AG08395 (cell line): Measurements from ENCODE around the gene PLK3.
"Not testable (repeated sequence)": the region's sequence is repeated elsewhere in the genome, so short reads cannot be mapped to it uniquely, and the experiment has no call there.

Source experiments
- DNase-seq: peaks from one replicate; pipeline ENCODE4 v3.0.0; 2012; ENCODE audit warnings: mixed read lengths, low spot score

Gene PLK3

DNA sequence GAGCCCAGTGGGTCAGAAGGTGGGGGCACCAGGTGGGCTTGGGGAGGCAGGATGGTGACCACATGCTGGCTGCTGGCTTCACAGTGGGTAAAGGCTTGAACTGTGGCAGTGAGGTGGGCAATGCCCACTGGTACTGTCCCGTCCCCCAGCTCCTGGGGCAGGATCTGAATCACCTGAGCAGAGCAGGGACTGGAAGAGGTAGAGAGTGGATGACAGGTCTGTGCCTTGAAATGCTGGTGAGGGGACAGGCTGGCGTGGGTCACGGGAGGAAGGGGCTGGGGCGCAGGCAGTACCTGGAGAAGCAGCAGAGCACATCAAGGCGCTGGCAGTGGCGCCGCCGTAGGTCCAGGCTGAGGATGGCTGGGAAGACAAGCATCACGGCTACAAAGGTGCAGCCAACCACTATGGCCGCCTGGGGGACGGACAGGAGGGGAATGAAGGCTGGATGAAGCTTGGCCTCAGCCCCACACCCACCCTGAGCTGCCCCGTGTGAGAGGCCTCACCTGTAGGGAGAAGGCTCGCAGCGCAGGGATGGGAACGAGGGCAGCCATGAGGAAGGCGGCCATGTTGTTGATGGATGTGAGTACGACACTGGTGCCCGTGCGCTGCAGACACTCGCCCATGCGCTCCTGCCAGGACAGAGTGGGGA is 27.9 kb downstream of the PLK3 start:
- no peak for DNase-seq

- DNase-seq: no peak
Measured at GRCh38 chr1:44828841-44829440, 28.8 kb downstream of the PLK3 start.

DNA sequence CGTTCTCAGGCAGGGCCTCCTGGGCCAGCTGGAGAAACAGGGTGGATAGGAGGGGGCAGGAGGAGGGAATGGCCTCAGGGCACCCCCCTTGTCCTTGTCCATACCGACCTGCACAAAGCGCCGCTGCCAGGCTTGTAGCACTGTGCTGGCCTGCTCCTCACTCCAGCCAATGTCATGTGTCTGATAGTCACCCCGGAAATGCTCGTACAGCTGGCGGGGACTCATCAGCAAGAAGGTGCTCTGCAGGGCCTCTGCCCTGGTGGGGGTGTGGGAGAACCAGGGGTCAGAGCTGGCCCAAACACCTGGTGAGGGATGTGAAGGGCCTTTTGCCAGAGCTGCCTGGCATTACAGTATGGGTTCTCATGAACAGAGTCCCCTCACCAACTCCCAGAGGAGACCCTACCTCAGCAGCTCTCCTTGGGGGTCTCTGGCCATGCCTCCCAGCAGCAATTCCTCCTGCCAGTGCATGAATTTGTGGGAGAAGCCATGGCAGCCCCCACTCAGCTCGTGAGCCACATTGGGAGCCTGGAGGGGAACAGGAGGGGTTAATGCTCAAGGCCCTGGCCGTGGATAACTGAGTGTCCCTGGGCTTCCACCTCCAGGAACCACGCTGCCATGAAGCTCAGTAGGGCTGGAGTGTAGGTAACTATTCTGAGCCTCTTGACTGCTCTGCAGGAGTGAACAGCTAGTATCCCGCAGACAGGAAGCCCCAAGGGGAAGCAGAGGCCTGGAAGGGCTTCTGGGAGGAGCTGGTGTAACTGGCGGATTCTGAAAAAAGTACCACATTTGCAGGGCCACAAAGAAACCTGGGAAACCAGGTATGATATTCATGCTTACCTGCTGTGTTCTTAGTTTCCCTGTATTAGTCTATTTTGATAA is 29.6 kb downstream of the PLK3 start:
- DNase-seq: no peak

DNA sequence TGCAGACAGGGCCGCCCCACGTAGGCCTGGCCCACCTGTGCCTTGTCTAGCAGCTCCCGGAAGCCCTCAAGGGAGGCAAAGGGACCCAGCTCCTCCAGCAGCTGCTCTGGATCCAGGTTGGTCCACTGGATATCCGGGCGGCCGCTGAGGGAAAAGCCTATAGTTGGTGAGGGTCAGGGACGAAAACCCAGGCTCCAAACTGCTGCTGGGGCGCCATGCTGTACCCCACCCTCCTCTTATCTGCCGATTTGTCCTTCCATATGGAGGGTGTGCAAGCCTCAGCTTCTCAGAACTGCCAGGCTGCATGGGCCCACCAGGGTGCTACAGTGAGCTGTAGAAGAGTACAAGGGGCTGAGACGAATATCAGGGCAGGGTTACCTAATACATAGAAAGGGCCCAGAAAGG is 30.7 kb downstream of the PLK3 start:
- DNase-seq: no peak

- DNase-seq: no peak
Measured at GRCh38 chr1:44831516-44831915, 31.3 kb downstream of the PLK3 start.

DNA sequence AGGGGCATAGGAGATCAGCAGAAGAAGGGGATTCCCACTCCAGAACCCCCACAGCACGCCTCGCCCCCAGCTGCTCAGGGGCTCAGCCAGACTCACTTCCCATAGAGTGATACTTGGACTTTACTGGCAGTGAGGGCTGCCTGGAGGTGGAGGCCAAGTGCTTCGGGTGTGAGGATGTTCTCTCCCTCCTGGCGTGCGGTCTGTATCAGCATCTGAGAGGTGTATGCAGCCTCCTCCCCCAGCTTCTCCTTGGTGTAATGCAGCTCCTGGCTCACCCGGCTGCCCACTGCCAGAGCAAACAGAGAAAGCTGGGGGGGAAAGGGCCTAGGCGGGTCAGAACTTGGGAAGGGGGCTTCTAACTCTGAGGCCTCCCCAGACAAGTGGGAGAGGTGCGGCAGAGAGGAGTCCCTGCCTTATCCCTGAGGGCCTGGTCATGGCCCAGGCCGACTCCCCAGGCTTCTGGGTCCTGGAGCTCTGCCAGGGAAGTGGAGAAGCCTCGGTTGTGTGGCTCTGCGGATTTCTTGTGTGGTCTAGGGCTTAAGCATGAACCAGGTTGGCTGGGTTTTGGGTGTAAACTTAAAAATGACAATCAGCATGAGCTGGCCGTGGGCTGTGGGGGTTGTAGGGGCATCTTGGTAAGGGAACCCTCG is 32.0 kb downstream of the PLK3 start:
- no peak for DNase-seq

- DNase-seq: no peak
Measured at GRCh38 chr1:44834328-44834727, 34.2 kb downstream of the PLK3 start.

DNA sequence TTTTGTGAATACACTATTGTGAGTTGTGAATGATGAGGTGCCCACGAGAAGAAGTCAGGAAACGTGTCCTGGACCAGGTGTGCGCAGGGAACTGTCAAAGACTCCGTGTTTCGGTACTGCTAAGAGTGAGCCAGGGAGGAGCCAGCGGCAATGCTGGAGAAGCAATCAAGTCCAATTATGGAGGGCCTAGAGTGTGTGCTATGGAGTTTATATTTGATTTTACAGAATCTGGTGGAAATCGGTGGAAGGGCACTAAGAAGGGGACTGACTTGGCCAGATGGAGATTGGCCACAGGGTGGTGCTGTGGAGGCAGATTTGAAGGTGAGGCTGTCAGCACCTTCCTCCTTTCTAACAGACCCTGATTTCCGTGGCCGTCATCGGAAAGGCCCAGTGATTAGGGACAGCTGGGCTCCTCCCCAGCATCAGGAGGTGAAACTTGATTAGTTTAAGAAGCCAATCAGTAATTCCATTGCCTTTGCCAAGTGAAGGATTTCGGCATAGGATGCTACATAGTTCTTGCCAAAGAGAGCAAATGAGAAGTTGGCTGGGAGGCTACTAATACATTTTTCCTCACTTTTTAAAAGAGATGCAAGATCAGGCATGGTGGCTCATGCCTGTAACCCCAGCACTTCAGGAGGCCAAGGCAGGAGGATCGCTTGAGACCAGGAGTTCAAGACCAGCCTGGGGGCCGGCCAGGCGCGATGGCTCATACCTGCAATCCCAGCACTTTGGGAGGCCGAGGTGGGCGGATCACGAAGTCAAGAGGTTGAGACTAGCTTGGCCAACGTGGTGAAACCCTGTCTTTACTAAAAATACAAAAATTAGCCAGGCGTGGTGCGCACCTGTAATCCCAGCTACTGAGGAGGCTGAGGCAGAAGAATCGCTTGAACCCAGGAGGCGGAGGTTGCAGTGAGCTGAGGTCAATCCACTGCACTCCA is 35.8 kb downstream of the PLK3 start:
- DNase-seq: peak; percentile 85

- not testable (repeated sequence) for DNase-seq
Measured at GRCh38 chr1:44838294-44838693, 38.1 kb downstream of the PLK3 start.

GRCh38 chr1:44839576-44839975 is 39.4 kb downstream of the PLK3 start:
- DNase-seq: no peak

DNA sequence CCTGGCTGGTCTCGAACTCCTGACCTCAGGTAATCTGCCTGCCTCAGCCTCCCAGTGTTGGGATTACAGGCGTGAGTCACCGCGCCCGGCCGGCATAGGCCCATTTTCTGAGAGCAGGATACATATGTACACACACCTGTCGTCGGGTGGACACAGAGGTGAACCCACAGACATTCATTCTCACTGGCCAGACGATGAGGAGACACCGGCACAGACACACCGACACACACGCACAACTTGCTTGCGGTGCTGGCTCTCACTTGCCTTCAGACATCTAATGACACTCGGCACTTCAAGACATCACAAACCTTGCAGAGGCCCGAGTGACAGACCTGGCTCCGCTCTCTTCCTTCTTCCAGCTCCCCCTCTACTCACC is 42.3 kb downstream of the PLK3 start:
- DNase-seq: no peak

GRCh38 chr1:44842862-44843655 is 42.9 kb downstream of the PLK3 start, which contains the start of gene PTCH2:
PTCH2 (minus strand) TSS chr1:44843253; CDS start chr1:44842932, 321 bp downstream.
- DNase-seq: peak; percentile 86

DNA sequence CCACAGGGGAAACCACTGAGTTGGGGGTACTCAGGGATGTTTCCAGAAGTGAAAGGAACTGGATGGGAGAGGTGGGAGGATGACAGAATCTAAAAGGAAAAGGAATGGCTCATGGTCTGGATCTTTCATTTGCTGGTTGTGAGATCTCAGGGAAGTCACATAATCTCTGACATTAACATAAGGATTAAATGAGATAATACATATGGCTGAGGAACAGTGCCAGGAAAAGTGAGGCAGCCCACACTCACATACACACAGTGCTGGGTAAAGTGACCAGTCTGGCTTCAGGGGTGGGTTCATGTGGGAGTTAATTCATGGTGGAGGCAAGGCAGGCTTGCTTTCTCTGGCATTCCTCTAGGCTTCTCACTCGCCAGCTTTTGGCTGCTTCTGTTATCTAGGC is 46.8 kb downstream of the PLK3 start:
- DNase-seq: no peak

- no peak for DNase-seq
Measured at GRCh38 chr1:44847845-44848244, 47.7 kb downstream of the PLK3 start.

DNA sequence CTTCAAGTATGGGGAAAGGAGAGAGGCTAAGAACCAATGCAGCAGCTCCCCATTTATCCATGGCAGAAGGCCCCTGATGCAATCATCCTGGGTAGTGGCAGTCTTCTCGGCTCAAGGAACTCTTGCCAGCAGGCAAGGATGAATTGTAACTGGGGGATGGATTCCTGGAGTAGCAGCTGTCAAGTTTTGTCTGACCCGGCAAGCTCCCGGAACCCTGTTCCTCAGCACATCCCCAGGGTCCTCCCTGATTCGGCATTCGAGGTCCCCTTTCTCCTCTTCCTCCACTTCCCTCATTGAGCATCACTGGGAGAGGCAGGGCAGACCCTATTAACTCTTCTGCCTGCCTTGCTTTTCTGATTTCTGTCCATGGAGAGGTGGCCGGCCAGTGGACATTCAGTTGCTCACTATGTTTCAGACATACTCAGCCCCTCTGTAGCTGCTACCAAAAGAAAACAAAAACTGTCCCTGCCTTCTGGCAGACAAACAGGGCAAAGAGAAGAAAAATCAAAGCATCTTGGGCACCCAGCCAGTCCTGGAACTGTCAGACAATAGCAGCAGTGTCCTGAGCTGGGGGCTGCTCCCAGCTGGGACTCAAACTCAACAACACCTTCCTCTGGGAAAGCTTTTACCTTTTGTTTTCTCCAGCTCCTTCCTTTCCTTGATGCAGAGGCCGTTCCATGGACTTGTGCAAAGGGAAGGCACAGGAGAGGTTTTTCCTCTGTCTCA is 48.4 kb downstream of the PLK3 start:
- DNase-seq: no peak

DNA sequence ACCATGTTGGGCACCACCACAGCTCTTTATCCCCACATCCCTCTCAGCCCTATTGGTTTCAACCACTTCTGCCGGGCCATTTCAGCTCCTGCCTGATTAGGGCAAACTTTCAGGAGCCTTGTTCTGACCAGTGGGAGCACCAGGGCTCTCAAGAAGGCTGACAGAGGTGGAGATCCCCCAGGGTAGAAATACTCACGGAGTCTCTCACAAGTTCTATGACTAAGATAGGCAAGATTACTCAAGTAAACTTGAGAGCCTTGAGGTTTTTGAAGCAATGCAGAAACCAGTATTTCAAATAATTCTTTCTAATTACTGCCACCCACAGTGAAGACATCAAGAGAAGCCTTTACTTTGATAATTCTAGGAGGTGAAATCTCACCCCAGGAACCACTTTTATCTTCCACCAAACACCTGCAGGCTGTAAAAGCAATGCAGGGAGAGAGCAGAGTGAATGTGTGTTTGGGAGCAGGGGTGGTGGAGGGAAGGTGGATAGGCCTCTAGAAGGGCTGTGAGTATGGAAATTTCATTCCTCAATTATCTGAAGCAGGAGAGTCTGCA is 49.5 kb downstream of the PLK3 start:
- DNase-seq: no peak

- DNase-seq: no peak
Measured at GRCh38 chr1:44851308-44851707, 51.1 kb downstream of the PLK3 start.

DNA sequence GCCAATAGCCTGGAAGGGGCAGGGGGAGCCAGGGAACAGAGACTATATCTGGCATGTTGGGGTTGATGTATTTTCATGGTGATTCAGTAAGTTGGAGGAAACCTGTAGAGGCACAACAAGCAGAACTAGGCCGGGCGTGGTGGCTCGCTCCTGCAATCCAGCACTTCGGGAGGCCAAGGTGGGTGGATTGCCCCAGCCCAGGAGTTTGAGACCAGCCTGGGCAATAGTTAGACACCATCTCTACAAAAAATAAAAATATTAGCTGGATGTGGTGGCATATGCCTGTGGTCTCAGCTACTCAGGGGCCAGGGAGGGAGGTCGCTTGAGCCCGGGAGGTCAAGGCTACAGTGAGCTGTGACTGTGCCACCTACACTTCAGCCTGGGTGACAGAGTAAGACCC is 53.0 kb downstream of the PLK3 start:
- DNase-seq: no peak

- DNase-seq: no peak
Measured at GRCh38 chr1:44854970-44855369, 54.8 kb downstream of the PLK3 start.
